A549 (cell line): ENCODE measurements around the gene SPATA13. TPM values are rescaled to one million over a fixed set of nuclear protein-coding genes. Genes with fewer than 3 reads are reported as not detected.

Experiments
- ATAC-seq, 2 experiments: fragments of 200-7000 bp in 1 of 2; fragments of >200 bp in 1 of 2; cut with Nextera tagmentation in 1 of 2; cut with Tn5 transposase in 1 of 2; 3 replicates each; pipeline versions ENCODE4 v1.8.0 to v1.9.1; 2018 to 2020; ENCODE audit warnings: mild to moderate bottlenecking in 1 of 2, moderate library complexity in 1 of 2
- CTCF ChIA-PET: fragments of 300-600 bp; sonication (Branson Sonifier 250); formaldehyde crosslinking; extraction: SDS; loops from one replicate; lab custom pipeline; 2021; ENCODE audit warnings: antibody characterized with exemption, inconsistent platforms; lab: Yijun Ruan, JAX
- POLR2A ChIA-PET: fragments of 350-600 bp; formaldehyde crosslinking; extraction: SDS; loops from one replicate; lab custom pipeline; 2021; ENCODE audit warnings: antibody characterized with exemption, inconsistent platforms; lab: Yijun Ruan, JAX
- DNase-seq, 2 experiments: peaks; one replicate each; pipeline versions ENCODE4 v3.0.0 to v3.0.0-alpha.2; 2011 to 2016; ENCODE audit warnings: low read depth in 1 of 2, low spot score in 1 of 2
- FAIRE-seq: peaks from 2 replicates; lab custom pipeline; 2011; peaks lifted over from hg19 to GRCh38; lab: Jason Lieb, UNC
- H3K27ac ChIP-seq, 2 experiments: fragments of >200 bp; sonication (Bioruptor Twin); formaldehyde crosslinking; 3 replicates each; pipeline ENCODE4 v1.5.1; 2016 to 2017
- H3K4me1 ChIP-seq: fragments of >200 bp; sonication (Bioruptor Twin); formaldehyde crosslinking; 3 replicates; pipeline ENCODE4 v1.6.1; 2016
- H3K4me2 ChIP-seq: fragments of >200 bp; sonication (Bioruptor Twin); formaldehyde crosslinking; 3 replicates; pipeline ENCODE4 v1.6.1; 2016
- H3K4me3 ChIP-seq: fragments of >200 bp; sonication (Bioruptor Twin); formaldehyde crosslinking; 3 replicates; pipeline ENCODE4 v1.5.1; 2016
- H3K9me3 ChIP-seq: fragments of >200 bp; sonication (Bioruptor Twin); formaldehyde crosslinking; 3 replicates; pipeline ENCODE4 v1.6.1; 2016
- ATOH8 ChIP-seq: fragments of 250-450 bp; sonication (Bioruptor Pico); IDR thresholded peaks from 2 replicates; pipeline ENCODE4 v1.5.0; 2020; ENCODE audit warnings: low read depth, mild to moderate bottlenecking, moderate library complexity
- CBX8 ChIP-seq: fragments of 200-600 bp; sonication (generic); IDR thresholded peaks from 2 replicates; pipeline ENCODE4 v1.6.1; 2016
- CEBPB ChIP-seq, 2 experiments: fragments of >200 bp in 1 of 2; sonication (Bioruptor Twin) in 1 of 2; formaldehyde crosslinking in 1 of 2; IDR thresholded peaks; 2 replicates each; pipeline ENCODE4 v1.6.1; 2012 to 2016
- CHD2 ChIP-seq: fragments of 150-350 bp; IDR thresholded peaks from 2 replicates; pipeline ENCODE4 v1.6.1; 2014; ENCODE audit warnings: low read length; ENCODE audit not compliant: partially characterized antibody
- CTCF ChIP-seq: fragments of >200 bp; sonication (Bioruptor Twin); formaldehyde crosslinking; IDR thresholded peaks from 3 replicates; pipeline ENCODE4 v1.5.1; 2016
- ELK1 ChIP-seq: fragments of 150-350 bp; IDR thresholded peaks from 2 replicates; pipeline ENCODE4 v1.6.1; 2014; ENCODE audit warnings: low read depth, mild to moderate bottlenecking, low read length
- ESRRA ChIP-seq: fragments of 150-350 bp; IDR thresholded peaks from 2 replicates; pipeline ENCODE4 v1.6.1; 2014; ENCODE audit warnings: mild to moderate bottlenecking, low read length, borderline replicate concordance
- FOSL2 ChIP-seq, 2 experiments: fragments of 450-650 bp in 1 of 2; fragments of >200 bp in 1 of 2; sonication (Bioruptor Twin) in 1 of 2; formaldehyde crosslinking; IDR thresholded peaks; 2 replicates each; pipeline versions ENCODE4 v1.5.0 to v1.6.1; 2016 to 2020; ENCODE audit warnings: mild to moderate bottlenecking in 1 of 2, moderate library complexity in 1 of 2
- FOXS1 ChIP-seq: fragments of 250-450 bp; sonication (Bioruptor Pico); IDR thresholded peaks from 2 replicates; pipeline ENCODE4 v1.5.0; 2020; ENCODE audit warnings: mild to moderate bottlenecking, moderate library complexity
- HES2 ChIP-seq: fragments of >200 bp; sonication (Bioruptor Twin); formaldehyde crosslinking; IDR thresholded peaks from 2 replicates; pipeline ENCODE4 v1.6.1; 2016
- HMGXB4 ChIP-seq: fragments of 250-450 bp; sonication (Bioruptor Pico); IDR thresholded peaks from 2 replicates; pipeline ENCODE4 v1.5.0; 2021; ENCODE audit warnings: mild to moderate bottlenecking, moderate library complexity, borderline replicate concordance
- MAFK ChIP-seq: fragments of 450-650 bp; IDR thresholded peaks from 2 replicates; pipeline ENCODE4 v1.6.1; 2014; ENCODE audit not compliant: partially characterized antibody
- MAZ ChIP-seq: fragments of 150-350 bp; IDR thresholded peaks from 2 replicates; pipeline ENCODE4 v1.6.1; 2014; ENCODE audit warnings: antibody characterized with exemption, low read depth, low read length, borderline replicate concordance
- PHF8 ChIP-seq: fragments of 200-600 bp; sonication (generic); IDR thresholded peaks from 2 replicates; pipeline ENCODE4 v1.6.1; 2016; ENCODE audit warnings: low read depth, mild to moderate bottlenecking, antibody characterized with exemption, moderate library complexity, borderline replicate concordance
- POLR2A ChIP-seq: IDR thresholded peaks from 2 replicates; pipeline ENCODE4 v1.6.1; 2012; ENCODE audit warnings: mild to moderate bottlenecking, low read length
- REST ChIP-seq: fragments of 200-600 bp; sonication (generic); IDR thresholded peaks from 2 replicates; pipeline ENCODE4 v1.6.1; 2016; ENCODE audit warnings: antibody characterized with exemption, mild to moderate bottlenecking, moderate library complexity
- USF2 ChIP-seq: fragments of 450-650 bp; IDR thresholded peaks from 2 replicates; pipeline ENCODE4 v1.6.1; 2014; ENCODE audit warnings: antibody characterized with exemption
- WGBS: methylation state at CpG from one replicate; pipeline ENCODE4 v1.1.6; 2017; ENCODE audit errors: missing lambda C conversion rate; 5-methylcytosine and 5-hydroxymethylcytosine counted together
- polyA plus RNA-seq, 4 experiments: library from polyadenylated mRNA; depleted of rRNA in 3 of 4; stranded (reverse); fragments of >200 nt; fragmentation: RNase III in 1 of 4; extraction: RNeasy Plus Mini Kit Qiagen cat#74134 plus additional on column Dnase treatment in 1 of 4; gene quantifications; 2 replicates in 3 of 4; 3 replicates in 1 of 4; pipeline ENCODE4 v1.2.3, GENCODE V29; 2011 to 2017

SPATA13 gene
- polyA plus RNA-seq, 2 of the 4 experiments (the other 2 are of a cell fraction): 3.1 to 6.3 TPM

GRCh38 chr13:24115671-24116070 lies 44.8 kb upstream of the SPATA13 start:
- POLR2A ChIA-PET: no interaction called here
- no peak for ATAC-seq
- no peak for DNase-seq
- CTCF ChIA-PET: no interaction called here
- FAIRE-seq: no peak
- Histone ChIP-seq H3K4me3 (no peak overlapping the region), H3K27ac (no peak overlapping the region), H3K4me1 (no peaks in the 10 kb centered on the region), H3K4me2 (no peak overlapping the region), H3K9me3 (no peaks in the 10 kb centered on the region)
- no peak for TF ChIP-seq CBX8
- no peak for TF ChIP-seq HMGXB4
- TF ChIP-seq POLR2A: no peak
- TF ChIP-seq REST: no peak
- no peak for TF ChIP-seq FOXS1
- no peak for TF ChIP-seq MAFK
- TF ChIP-seq ATOH8 (CRISPR knock-in tag): no peak
- no peak for TF ChIP-seq FOSL2 (IDR thresholded peaks at IDR 0.05)
- no peak for TF ChIP-seq FOSL2 (CRISPR knock-in tag; IDR thresholded peaks at IDR 0.05)
- TF ChIP-seq PHF8: no peak
- TF ChIP-seq ESRRA: no peak
- TF ChIP-seq MAZ: no peak
- TF ChIP-seq CEBPB (IDR thresholded peaks at IDR 0.05): no peak
- TF ChIP-seq USF2: no peak
- no peak for TF ChIP-seq CTCF
- no peak for TF ChIP-seq CHD2
- no peak for TF ChIP-seq HES2
- 93% methylated on average over 6 of the region's 6 CpGs for WGBS

- Histone ChIP-seq H3K4me3 (no peak overlapping the region), H3K9me3 (no peaks in the 10 kb centered on the region), H3K27ac (no peak overlapping the region), H3K4me2 (no peak overlapping the region), H3K4me1 (no peaks in the 10 kb centered on the region)
- FAIRE-seq (no peak), DNase-seq (no peak), ATAC-seq (no peak)
- ChIA-PET POLR2A (no interaction called here), CTCF (no interaction called here)
- 79% methylated on average over 5 of the region's 6 CpGs for WGBS
- TF ChIP-seq ELK1 (no peak), CBX8 (no peak)
These were observed 44.4 kb upstream of the SPATA13 start for GRCh38 chr13:24116131-24116530.
